HG02943 (cell line): ENCODE measurements around the gene PLTP.
"Not testable (repeated sequence)": the region's sequence is repeated elsewhere in the genome, so short reads cannot be mapped to it uniquely, and the experiment has no call there.

Experiments used
- ATAC-seq: cut with Tn5 transposase; IDR thresholded peaks from one replicate; pipeline ENCODE4 v1.9.1; 2021; ENCODE audit warnings: mild to moderate bottlenecking, low read depth, moderate library complexity; ENCODE audit not compliant: unreplicated experiment

The PLTP gene

DNA sequence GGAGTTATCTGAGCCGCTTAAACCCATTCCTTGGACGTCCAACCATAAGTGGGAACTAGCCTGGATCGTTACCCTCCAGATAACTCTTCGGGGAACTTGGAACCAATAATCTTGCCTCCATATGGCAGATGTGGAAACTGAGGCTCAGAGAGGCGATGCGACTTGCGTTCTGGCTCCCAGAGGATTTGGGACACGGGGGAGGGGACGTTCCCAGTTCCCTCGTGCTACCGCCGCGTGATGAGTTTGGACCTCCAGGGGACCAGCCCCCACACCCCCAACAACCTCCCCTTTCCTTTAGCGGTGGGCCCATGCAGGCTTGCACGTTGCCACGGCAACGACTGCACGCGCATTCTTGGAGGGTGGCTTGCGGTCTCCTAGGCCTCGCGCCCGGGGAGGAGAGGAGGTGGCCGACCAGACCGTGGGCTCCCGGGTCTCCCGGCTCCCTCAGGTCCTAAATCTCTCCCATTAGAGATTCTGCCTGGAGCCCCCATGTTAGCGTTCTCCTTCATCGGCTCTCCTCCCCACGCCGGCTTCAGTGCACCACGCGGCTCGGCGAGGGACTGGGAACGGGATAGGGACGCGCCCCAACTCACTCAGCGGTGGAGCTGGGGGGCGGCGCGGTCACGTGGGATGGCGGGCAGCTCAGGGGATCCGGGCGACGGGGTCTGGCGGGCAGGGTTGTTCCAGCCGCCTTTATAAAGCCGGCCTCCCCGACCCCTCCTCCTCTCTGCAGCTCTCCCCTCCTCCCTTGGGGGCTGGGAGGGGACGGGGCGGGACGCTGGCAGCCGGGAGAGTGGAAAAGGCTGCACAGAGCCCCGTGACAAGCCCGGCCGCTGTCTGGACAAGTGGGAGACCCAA lies at the start of gene PLTP:
PLTP (minus strand) TSS at position 670 of the 858 bp plus-strand sequence. CDS start 703 bp downstream, outside the sequence.
- no peak for ATAC-seq

GRCh38 chr20:45959956-45960630 lies 48.1 kb upstream of the PLTP start:
- ATAC-seq: no peak

DNA sequence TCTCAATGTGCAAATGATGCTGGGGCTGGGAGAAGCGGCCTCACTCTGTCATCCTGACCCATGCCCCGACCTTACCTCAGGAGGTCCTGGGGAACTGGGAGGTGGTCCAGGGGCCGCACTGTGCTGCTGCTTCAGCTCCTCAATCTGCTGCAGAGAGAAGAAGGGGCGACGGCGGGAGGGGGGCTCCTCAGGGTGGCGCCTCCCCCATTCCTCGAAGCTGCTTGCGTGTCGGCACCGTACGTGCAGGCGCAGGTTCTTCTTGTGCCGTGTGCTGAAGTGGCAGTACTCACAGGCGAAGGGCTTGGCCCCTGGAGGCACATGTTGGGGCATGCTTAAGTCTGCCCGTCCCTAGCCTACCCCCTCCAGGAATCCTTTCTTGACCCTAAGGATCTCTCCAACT lies 47.2 kb upstream of the PLTP start:
- no peak for ATAC-seq

GRCh38 chr20:45958593-45958992 lies 46.6 kb upstream of the PLTP start:
- ATAC-seq: no peak

DNA sequence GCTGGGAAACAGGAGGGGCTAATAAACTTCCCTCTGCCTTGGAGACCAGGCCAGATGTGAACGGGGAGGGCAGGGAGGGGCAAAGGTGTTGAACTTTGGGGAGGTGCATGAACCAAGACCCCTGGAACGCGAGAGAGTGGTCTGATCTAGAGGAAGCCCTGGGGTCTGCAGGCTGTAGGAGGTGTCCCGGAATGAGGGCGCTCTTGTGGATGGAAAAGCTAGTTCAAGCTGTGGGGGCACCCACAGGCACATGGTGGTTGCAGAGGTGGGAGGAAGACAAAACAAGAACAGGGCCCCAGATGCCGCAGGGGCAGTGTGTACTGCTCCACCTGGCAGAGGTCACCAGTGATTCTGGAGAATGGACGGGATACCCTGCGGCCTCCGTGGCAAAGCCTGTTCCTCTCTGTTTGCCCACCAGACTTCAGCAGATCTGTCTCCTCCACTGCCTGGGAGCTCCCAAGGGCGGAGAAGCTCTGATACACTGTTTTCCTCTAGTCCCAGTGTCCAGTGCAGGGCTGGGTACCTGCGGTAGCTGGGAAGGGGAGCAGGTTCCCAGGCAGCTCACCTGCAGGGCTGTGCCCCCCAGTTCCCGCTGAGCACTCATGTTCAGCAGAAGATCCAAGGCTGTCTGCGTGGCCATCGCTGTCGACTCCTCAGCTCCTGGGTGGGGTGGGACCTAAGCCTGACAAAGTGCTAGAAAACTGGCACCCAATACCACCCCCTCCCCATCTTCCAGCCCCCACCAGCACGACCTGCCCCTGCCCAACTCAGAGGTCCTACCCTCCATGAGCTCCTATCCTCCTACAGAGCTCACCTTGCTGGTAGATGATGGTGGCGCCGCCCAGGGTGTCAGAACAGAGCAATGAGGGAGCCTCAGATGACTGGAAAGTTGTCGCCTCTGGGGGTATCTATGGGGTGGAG lies 45.3 kb upstream of the PLTP start:
- no peak for ATAC-seq

- ATAC-seq: not testable (repeated sequence)
Observed at GRCh38 chr20:45956326-45956725, 44.4 kb upstream of the PLTP start.

DNA sequence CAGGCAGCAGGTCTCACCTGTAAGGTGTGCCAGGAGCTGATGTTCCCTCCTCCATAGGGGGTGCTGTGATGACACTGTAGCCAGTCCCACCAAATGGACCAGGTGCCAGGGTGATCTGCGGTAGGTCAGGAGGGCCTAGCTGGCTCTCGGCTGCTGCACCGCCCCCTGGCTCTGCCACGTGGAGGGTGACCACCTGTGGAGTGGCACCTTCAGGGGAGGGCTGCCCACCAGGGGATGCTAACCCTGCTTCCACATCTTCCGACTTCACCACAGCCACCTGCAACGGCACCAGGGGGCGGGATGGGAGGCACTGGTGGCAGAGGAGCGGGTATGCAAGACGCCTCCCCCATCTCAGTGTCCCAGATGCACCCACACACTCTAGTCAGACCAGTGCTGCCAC lies 41.7 kb upstream of the PLTP start:
- no peak for ATAC-seq

- ATAC-seq: no peak
Observed at GRCh38 chr20:45952861-45953260, 40.9 kb upstream of the PLTP start.

DNA sequence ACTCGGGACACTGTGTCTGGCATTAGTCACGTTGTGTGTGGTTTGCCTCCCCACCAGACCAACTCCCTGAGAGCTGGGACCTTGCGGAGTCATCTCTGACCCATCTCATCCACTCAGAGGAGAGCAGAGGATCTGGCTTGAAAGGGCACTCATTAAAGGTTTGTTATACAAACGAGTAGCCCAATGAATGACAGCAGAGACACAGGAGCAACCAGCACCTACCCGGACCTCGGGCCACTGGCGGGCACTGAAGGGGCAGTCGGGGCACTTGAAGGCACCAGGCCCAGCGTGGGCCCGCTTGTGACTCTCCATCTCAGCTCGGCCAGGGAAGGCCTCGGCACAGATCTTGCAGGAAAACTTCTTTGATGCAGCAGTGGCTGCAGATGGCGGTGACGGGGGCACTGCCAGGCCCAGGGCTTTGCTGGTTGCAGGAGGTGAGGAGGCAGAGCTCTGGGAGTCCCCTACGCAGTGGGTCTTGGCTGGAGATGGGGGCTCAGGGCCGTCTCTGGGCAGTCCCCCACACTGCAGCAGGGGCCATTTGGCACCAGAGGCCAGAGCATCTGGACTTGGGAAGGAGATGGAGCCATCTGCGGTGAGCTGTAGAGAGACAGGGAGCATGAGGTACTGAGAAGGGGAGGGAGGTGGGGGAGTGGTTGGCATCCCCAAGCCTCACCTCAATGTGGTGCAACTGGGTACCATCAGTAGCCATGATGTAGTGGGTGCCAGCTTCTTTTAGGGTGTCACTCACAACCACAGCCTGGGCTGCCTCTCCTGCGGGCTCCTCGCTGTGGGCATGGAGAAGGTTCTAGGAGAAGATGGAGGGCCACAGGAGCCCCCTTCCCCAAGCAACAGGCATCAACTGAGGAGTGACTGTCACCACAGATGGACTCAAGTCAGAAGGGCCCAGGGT lies 40.2 kb upstream of the PLTP start:
- ATAC-seq: no peak

- no peak for ATAC-seq
Observed at GRCh38 chr20:45950330-45950646, 38.3 kb upstream of the PLTP start.

DNA sequence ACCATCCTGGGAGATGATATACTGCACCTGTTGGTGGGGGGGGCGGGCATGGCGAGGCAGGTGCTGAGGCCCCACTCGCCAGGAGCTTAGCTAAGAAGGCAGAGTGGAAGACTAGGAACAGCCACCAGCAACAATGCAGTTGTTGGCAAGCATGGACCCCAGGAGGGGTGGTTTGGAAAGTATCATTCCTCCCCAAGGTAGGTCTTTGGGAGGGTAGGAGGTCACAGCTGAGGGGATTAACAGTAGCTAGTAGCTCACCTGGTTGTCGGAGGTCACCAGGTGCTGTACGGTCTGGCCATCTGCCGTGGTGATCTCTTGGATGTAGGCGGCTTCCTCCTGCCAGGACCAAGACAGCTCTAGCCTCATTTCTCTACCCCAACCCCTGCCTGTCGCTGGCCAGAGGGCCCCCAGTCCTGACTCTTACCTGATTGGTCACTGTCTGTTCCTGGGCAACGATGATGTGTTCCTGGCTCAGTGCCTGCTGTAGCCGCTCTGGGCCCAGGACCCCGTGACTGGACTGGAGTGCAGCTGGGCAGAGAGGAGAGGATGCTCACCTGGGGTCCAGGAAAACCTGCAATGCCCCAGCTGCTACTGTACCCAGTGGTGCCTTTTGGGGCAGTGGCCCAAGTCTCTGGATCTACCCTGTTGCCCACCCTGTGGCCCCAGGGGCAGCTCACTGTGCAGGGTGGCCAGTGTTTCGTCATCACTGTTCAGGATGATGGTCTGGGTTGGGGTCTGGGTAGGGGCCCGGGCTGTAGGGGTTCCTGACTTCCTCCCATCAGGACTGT lies 37.8 kb upstream of the PLTP start:
- no peak for ATAC-seq

DNA sequence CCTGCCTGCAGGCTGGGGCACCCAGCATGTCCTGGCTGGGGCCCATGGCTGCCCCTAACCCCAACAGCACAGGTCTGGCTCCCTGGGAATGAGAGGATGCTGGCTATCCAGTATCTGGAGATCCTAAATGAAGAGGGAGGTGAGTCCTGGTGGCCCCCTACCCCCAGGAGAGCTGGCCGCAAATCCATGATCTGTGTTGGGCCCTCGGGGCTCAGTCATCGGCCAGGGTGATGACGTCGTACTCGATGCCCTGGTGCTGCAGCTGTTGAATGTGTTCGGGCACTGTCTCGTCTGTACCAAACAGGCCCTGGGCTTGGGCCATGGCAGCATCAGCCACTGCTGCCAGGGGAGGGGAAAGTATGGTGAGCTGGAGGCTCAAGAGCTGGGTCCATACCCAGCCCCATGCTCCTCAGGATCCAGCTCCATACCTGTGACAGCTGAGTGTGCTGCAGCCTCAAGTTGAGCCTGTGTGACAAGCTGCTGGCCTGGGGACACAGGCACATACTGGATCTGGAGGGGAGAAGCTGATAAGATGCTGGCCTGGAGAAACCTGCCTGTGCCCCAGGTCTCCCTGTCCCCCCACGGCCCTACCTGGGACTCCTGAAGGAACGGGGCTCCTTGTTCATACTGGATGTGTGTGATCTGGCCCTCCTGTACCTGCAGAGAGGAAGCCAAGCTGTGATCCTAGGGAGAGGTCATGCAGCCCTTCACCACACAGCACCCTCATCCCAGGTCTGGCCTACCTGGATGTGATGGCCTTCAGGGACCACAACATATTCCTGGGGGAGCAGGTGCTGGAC lies 37.0 kb upstream of the PLTP start:
- ATAC-seq: no peak

DNA sequence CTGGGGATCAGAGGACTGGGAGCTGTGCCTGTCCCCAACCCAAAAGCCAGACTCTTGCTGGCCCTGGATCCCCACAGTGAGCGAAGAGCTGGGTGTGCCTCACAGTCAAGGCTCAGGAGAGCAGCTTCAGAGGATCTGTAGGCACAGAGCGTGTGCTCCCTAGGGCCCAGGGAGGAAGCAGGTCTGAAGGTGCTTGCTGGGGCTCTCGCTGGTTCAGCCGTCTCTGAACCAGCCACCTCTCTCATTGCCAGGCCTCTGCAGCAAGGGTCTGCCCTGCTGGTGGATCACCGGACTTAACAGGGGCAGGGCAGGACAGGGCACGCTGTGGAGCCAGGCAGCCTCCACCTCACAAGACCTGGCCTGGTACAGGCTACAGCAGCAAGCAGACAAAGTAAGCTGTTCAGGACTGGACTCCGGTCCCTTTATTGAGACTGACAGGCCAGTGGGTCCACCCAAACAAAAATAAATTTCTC lies 36.3 kb upstream of the PLTP start:
- ATAC-seq: no peak

GRCh38 chr20:45947110-45947866 lies 35.3 kb upstream of the PLTP start:
- ATAC-seq: no peak

DNA sequence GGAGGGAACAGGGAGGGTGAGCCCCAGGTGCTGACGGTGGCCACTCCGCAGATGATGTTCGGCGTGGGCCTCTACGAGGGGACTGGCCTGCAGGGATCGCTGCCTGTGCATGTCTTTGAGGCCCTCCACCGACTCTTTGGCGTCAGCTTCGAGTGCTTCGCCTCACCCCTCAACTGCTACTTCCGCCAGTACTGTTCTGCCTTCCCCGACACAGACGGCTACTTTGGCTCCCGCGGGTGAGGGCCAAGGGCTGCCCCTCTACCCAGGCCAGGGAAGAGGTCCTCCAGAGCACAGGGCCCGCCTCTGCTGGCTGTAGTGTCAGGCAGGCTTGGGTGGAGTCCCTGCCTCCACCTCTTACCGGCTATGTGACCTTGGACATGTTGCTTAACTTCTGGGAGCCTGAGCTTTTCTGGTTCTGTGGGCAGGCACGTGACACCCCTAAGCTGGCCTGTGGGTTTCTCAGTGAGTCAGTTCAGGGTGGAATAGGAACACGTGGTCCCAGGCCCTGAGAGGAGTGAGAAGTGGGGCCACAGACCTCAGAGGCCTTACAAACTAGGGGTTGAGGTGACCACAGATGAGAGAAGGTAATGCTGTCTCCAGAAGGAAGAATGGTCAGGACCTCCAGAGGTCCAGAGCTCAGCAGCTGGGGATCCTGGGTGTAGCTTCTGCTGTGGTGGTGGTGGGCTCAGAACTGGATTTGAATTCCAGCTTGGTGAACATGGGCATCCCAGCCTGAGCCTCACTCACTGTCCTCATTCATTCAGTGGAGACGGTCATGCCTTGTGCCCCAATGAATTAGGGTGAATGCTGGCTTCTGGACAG lies 34.4 kb upstream of the PLTP start:
- no peak for ATAC-seq

GRCh38 chr20:45945678-45946148 lies 33.8 kb upstream of the PLTP start:
- no peak for ATAC-seq
